CD14-positive monocyte (primary cell): ENCODE results near the gene MACROD2. TPM values are rescaled to one million over a fixed set of nuclear protein-coding genes. Genes with fewer than 3 reads are reported as not detected.

ENCODE experiments used
- DNase-seq, 3 donors: peaks; one replicate each; pipeline ENCODE4 v3.0.0-alpha.2; 2011 to 2022
- H2AFZ ChIP-seq: 2 replicates; pipeline ENCODE4 v1.6.0; 2012; ENCODE audit warnings: mild to moderate bottlenecking, low read depth, low read length, inconsistent platforms; ENCODE audit not compliant: insufficient read depth, poor library complexity, severe bottlenecking
- H3K27ac ChIP-seq, 2 donors: 1 replicate in 1 of 2; 2 replicates in 1 of 2; pipeline ENCODE4 v1.5.1; 2012 to 2013; ENCODE audit warnings: low read length in 2 of 2, control low read depth in 1 of 2, inconsistent platforms in 1 of 2, low read depth in 1 of 2, mild to moderate bottlenecking in 1 of 2
- H3K27me3 ChIP-seq, 2 donors: one replicate each; pipeline versions ENCODE4 v1.6.0 to v1.6.1; 2011 to 2013; ENCODE audit warnings: low read length in 2 of 2; ENCODE audit not compliant: control insufficient read depth in 2 of 2, insufficient read depth in 2 of 2
- H3K36me3 ChIP-seq, 2 donors: replicated peaks in 1 of 2; 1 replicate in 1 of 2; 2 replicates in 1 of 2; pipeline versions ENCODE4 v1.5.1 to v1.6.1; 2012 to 2013; ENCODE audit warnings: low read length in 2 of 2, control low read depth in 1 of 2, inconsistent platforms in 1 of 2, mild to moderate bottlenecking in 1 of 2; ENCODE audit not compliant: insufficient read depth in 2 of 2, control insufficient read depth in 1 of 2
- H3K4me1 ChIP-seq, 2 donors: 1 replicate in 1 of 2; 2 replicates in 1 of 2; pipeline versions ENCODE4 v1.5.1 to v1.6.1; 2012 to 2013; ENCODE audit warnings: low read length in 2 of 2, control low read depth in 1 of 2, inconsistent platforms in 1 of 2, mild to moderate bottlenecking in 1 of 2, moderate library complexity in 1 of 2; ENCODE audit not compliant: insufficient read depth in 2 of 2, control insufficient read depth in 1 of 2
- H3K4me2 ChIP-seq: replicated peaks from 2 replicates; pipeline ENCODE3; 2012; ENCODE audit warnings: low read length, moderate library complexity, mild to moderate bottlenecking; ENCODE audit not compliant: poor library complexity, severe bottlenecking; ENCODE audit errors: extremely low read depth
- H3K4me3 ChIP-seq, 3 experiments: fragments of 200-600 bp in 1 of 3; sonication (generic) in 1 of 3; replicated peaks in 1 of 3; 1 replicate in 2 of 3; 2 replicates in 1 of 3; pipeline ENCODE4 v1.5.1; 2011 to 2013; ENCODE audit warnings: low read length in 3 of 3, mild to moderate bottlenecking in 3 of 3, control low read depth in 2 of 3, low read depth in 2 of 3, inconsistent platforms in 1 of 3, moderate library complexity in 1 of 3
- H3K79me2 ChIP-seq: 2 replicates; pipeline ENCODE4 v1.6.0; 2012; ENCODE audit warnings: mild to moderate bottlenecking, control low read depth, inconsistent platforms, low read length, moderate library complexity; ENCODE audit not compliant: insufficient read depth
- H3K9ac ChIP-seq: 2 replicates; pipeline ENCODE4 v1.6.0; 2017; ENCODE audit warnings: low read length, mild to moderate bottlenecking; ENCODE audit not compliant: insufficient read depth, poor library complexity, severe bottlenecking
- H3K9me3 ChIP-seq, 2 donors: replicated peaks in 1 of 2; 1 replicate in 1 of 2; 2 replicates in 1 of 2; pipeline versions ENCODE4 v1.5.1 to v1.6.1; 2012 to 2013; ENCODE audit warnings: low read length in 2 of 2, control low read depth in 1 of 2; ENCODE audit not compliant: control insufficient read depth in 1 of 2, insufficient read depth in 1 of 2
- H4K20me1 ChIP-seq: 2 replicates; pipeline ENCODE4 v1.6.0; 2012; ENCODE audit warnings: mild to moderate bottlenecking, low read length, control low read depth, moderate library complexity; ENCODE audit not compliant: insufficient read depth
- H3K27ac Mint-ChIP-seq, 7 donors: one replicate each; pipeline ENCODE4 v1.8.0; 2020; ENCODE audit warnings: mild to moderate bottlenecking in 7 of 7, mixed read lengths in 7 of 7, moderate library complexity in 6 of 7, inconsistent platforms in 2 of 7
- H3K27me3 Mint-ChIP-seq, 3 donors: one replicate each; pipeline ENCODE4 v1.8.0; 2021 to 2022; ENCODE audit warnings: low read depth in 3 of 3, mild to moderate bottlenecking in 3 of 3, mixed read lengths in 3 of 3, moderate library complexity in 3 of 3, inconsistent platforms in 1 of 3
- H3K36me3 Mint-ChIP-seq, 2 donors: one replicate each; pipeline ENCODE4 v1.8.0; 2020; ENCODE audit warnings: mixed read lengths in 2 of 2, inconsistent platforms in 1 of 2, mild to moderate bottlenecking in 1 of 2
- H3K4me1 Mint-ChIP-seq: one replicate; pipeline ENCODE4 v1.8.0; 2020; ENCODE audit warnings: mild to moderate bottlenecking, mixed read lengths
- H3K4me3 Mint-ChIP-seq, 2 donors: one replicate each; pipeline ENCODE4 v1.8.0; 2020; ENCODE audit warnings: mild to moderate bottlenecking in 2 of 2, mixed read lengths in 2 of 2, moderate library complexity in 1 of 2
- H3K9me3 Mint-ChIP-seq, 7 donors: one replicate each; pipeline ENCODE4 v1.8.0; 2020 to 2022; ENCODE audit warnings: mixed read lengths in 7 of 7, mild to moderate bottlenecking in 6 of 7, moderate library complexity in 6 of 7, inconsistent platforms in 2 of 7
- CTCF ChIP-seq: fragments of 200-600 bp; IDR thresholded peaks from one replicate; pipeline ENCODE4 v1.8.0; 2022; ENCODE audit warnings: antibody characterized with exemption, mild to moderate bottlenecking
- WGBS: methylation state at CpG from one replicate; pipeline ENCODE4 v1.1.5; 2013; ENCODE audit warnings: missing lambda C conversion rate; ENCODE audit not compliant: insufficient coverage; 5-methylcytosine and 5-hydroxymethylcytosine counted together
- intact Hi-C, 2 donors: fragments of 100-400 bp; cut with micrococcal nuclease; formaldehyde crosslinking; loops; one replicate each; pipeline versions ENCODE4 v1.15.0 to v1.15.1; 2023
- polyA plus RNA-seq, 3 donors: library from polyadenylated mRNA; depleted of rRNA in 1 of 3; unstranded in 2 of 3; stranded (reverse) in 1 of 3; fragments of 300-500 nt in 2 of 3; fragments of >200 nt in 1 of 3; fragmentation: Illumina TruSeq in 2 of 3; gene quantifications; 1 replicate in 2 of 3; 2 replicates in 1 of 3; pipeline ENCODE4 v1.2.3, GENCODE V29; 2012 to 2021

MACROD2 gene
- polyA plus RNA-seq, 3 donors, result 0.23 TPM; not detected in 2

- Mint-ChIP-seq H3K4me3 (no peak overlapping the region), H3K9me3 (peaks cover 0 to 14% (median 7%) of the 10 kb centered on the region in 7 donors)
- no peak for DNase-seq
Measured at GRCh38 chr20:15618110-15618509, 1622.8 kb downstream of the MACROD2 start.

GRCh38 chr20:15618912-15619311, 1623.6 kb downstream of the MACROD2 start:
- TF ChIP-seq CTCF, result no peak
- Mint-ChIP-seq H3K4me3 (no peak overlapping the region), H3K9me3 (peaks cover 0 to 15% (median 7%) of the 10 kb centered on the region in 7 donors), H3K36me3 (no peaks in the 10 kb centered on the region), H3K4me1 (no peaks in the 10 kb centered on the region), H3K27me3 (no peaks in the 10 kb centered on the region), H3K27ac (no peak overlapping the region)
- Histone ChIP-seq H3K9me3 (peaks cover 6 to 7% of the 10 kb centered on the region in 2 donors), H3K27ac (no peak overlapping the region), H3K4me3 (no peak overlapping the region), H2AFZ (no peak overlapping the region), H3K4me2 (no peak overlapping the region), H4K20me1 (no peaks in the 10 kb centered on the region), H3K9ac (no peak overlapping the region), H3K27me3 (no peaks in the 10 kb centered on the region), H3K4me1 (no peaks in the 10 kb centered on the region), H3K79me2 (no peaks in the 10 kb centered on the region), H3K36me3 (no peaks in the 10 kb centered on the region)
- DNase-seq, result no peak
- WGBS, result 88% methylated on average over 1 of the region's 5 CpGs
- intact Hi-C loops, result no loop called here

More at GRCh38 chr20:15618110-15618509, 1622.8 kb downstream of the MACROD2 start:
- Mint-ChIP-seq H3K4me1 (no peaks in the 10 kb centered on the region), H3K27ac (no peak overlapping the region), H3K27me3 (no peaks in the 10 kb centered on the region), H3K36me3 (no peaks in the 10 kb centered on the region)
- H3K36me3 ChIP-seq, result no peaks in the 10 kb centered on the region
- no peak overlapping the region for H3K4me3 ChIP-seq
- H3K79me2 ChIP-seq, result no peaks in the 10 kb centered on the region
- peaks cover 6 to 7% of the 10 kb centered on the region in 2 donors for H3K9me3 ChIP-seq
- no peak overlapping the region for H3K9ac ChIP-seq
- no peaks in the 10 kb centered on the region for H3K4me1 ChIP-seq
- no peak for TF ChIP-seq CTCF
- H3K4me2 ChIP-seq, result no peak overlapping the region
- no peaks in the 10 kb centered on the region for H4K20me1 ChIP-seq
- intact Hi-C loops, result no loop called here
- H2AFZ ChIP-seq, result no peak overlapping the region
- no peaks in the 10 kb centered on the region for H3K27me3 ChIP-seq
- no peak overlapping the region for H3K27ac ChIP-seq
- 100% methylated on average over 1 of the region's 2 CpGs for WGBS
